CD14-positive monocyte (primary cell): Measurements from ENCODE around the gene GPHN. TPM values are rescaled to one million over a fixed set of nuclear protein-coding genes. Genes with fewer than 3 reads are reported as not detected.

Experiments
- DNase-seq, 3 donors: peaks; one replicate each; pipeline ENCODE4 v3.0.0-alpha.2; 2011 to 2022
- H2AFZ ChIP-seq: 2 replicates; pipeline ENCODE4 v1.6.0; 2012; ENCODE audit warnings: mild to moderate bottlenecking, low read depth, low read length, inconsistent platforms; ENCODE audit not compliant: insufficient read depth, poor library complexity, severe bottlenecking
- H3K27ac ChIP-seq, 2 donors: 1 replicate in 1 of 2; 2 replicates in 1 of 2; pipeline ENCODE4 v1.5.1; 2012 to 2013; ENCODE audit warnings: low read length in 2 of 2, control low read depth in 1 of 2, inconsistent platforms in 1 of 2, low read depth in 1 of 2, mild to moderate bottlenecking in 1 of 2
- H3K27me3 ChIP-seq, 2 donors: one replicate each; pipeline versions ENCODE4 v1.6.0 to v1.6.1; 2011 to 2013; ENCODE audit warnings: low read length in 2 of 2; ENCODE audit not compliant: control insufficient read depth in 2 of 2, insufficient read depth in 2 of 2
- H3K36me3 ChIP-seq, 2 donors: replicated peaks in 1 of 2; 1 replicate in 1 of 2; 2 replicates in 1 of 2; pipeline versions ENCODE4 v1.5.1 to v1.6.1; 2012 to 2013; ENCODE audit warnings: low read length in 2 of 2, control low read depth in 1 of 2, inconsistent platforms in 1 of 2, mild to moderate bottlenecking in 1 of 2; ENCODE audit not compliant: insufficient read depth in 2 of 2, control insufficient read depth in 1 of 2
- H3K4me1 ChIP-seq, 2 donors: 1 replicate in 1 of 2; 2 replicates in 1 of 2; pipeline versions ENCODE4 v1.5.1 to v1.6.1; 2012 to 2013; ENCODE audit warnings: low read length in 2 of 2, control low read depth in 1 of 2, inconsistent platforms in 1 of 2, mild to moderate bottlenecking in 1 of 2, moderate library complexity in 1 of 2; ENCODE audit not compliant: insufficient read depth in 2 of 2, control insufficient read depth in 1 of 2
- H3K4me2 ChIP-seq: replicated peaks from 2 replicates; pipeline ENCODE3; 2012; ENCODE audit warnings: low read length, moderate library complexity, mild to moderate bottlenecking; ENCODE audit not compliant: poor library complexity, severe bottlenecking; ENCODE audit errors: extremely low read depth
- H3K4me3 ChIP-seq, 3 experiments: fragments of 200-600 bp in 1 of 3; sonication (generic) in 1 of 3; replicated peaks in 1 of 3; 1 replicate in 2 of 3; 2 replicates in 1 of 3; pipeline ENCODE4 v1.5.1; 2011 to 2013; ENCODE audit warnings: low read length in 3 of 3, mild to moderate bottlenecking in 3 of 3, control low read depth in 2 of 3, low read depth in 2 of 3, inconsistent platforms in 1 of 3, moderate library complexity in 1 of 3
- H3K79me2 ChIP-seq: 2 replicates; pipeline ENCODE4 v1.6.0; 2012; ENCODE audit warnings: mild to moderate bottlenecking, control low read depth, inconsistent platforms, low read length, moderate library complexity; ENCODE audit not compliant: insufficient read depth
- H3K9ac ChIP-seq: 2 replicates; pipeline ENCODE4 v1.6.0; 2017; ENCODE audit warnings: low read length, mild to moderate bottlenecking; ENCODE audit not compliant: insufficient read depth, poor library complexity, severe bottlenecking
- H3K9me3 ChIP-seq, 2 donors: replicated peaks in 1 of 2; 1 replicate in 1 of 2; 2 replicates in 1 of 2; pipeline versions ENCODE4 v1.5.1 to v1.6.1; 2012 to 2013; ENCODE audit warnings: low read length in 2 of 2, control low read depth in 1 of 2; ENCODE audit not compliant: control insufficient read depth in 1 of 2, insufficient read depth in 1 of 2
- H4K20me1 ChIP-seq: 2 replicates; pipeline ENCODE4 v1.6.0; 2012; ENCODE audit warnings: mild to moderate bottlenecking, low read length, control low read depth, moderate library complexity; ENCODE audit not compliant: insufficient read depth
- H3K27ac Mint-ChIP-seq, 7 donors: one replicate each; pipeline ENCODE4 v1.8.0; 2020; ENCODE audit warnings: mild to moderate bottlenecking in 7 of 7, mixed read lengths in 7 of 7, moderate library complexity in 6 of 7, inconsistent platforms in 2 of 7
- H3K27me3 Mint-ChIP-seq, 3 donors: one replicate each; pipeline ENCODE4 v1.8.0; 2021 to 2022; ENCODE audit warnings: low read depth in 3 of 3, mild to moderate bottlenecking in 3 of 3, mixed read lengths in 3 of 3, moderate library complexity in 3 of 3, inconsistent platforms in 1 of 3
- H3K36me3 Mint-ChIP-seq, 2 donors: one replicate each; pipeline ENCODE4 v1.8.0; 2020; ENCODE audit warnings: mixed read lengths in 2 of 2, inconsistent platforms in 1 of 2, mild to moderate bottlenecking in 1 of 2
- H3K4me1 Mint-ChIP-seq: one replicate; pipeline ENCODE4 v1.8.0; 2020; ENCODE audit warnings: mild to moderate bottlenecking, mixed read lengths
- H3K4me3 Mint-ChIP-seq, 2 donors: one replicate each; pipeline ENCODE4 v1.8.0; 2020; ENCODE audit warnings: mild to moderate bottlenecking in 2 of 2, mixed read lengths in 2 of 2, moderate library complexity in 1 of 2
- H3K9me3 Mint-ChIP-seq, 7 donors: one replicate each; pipeline ENCODE4 v1.8.0; 2020 to 2022; ENCODE audit warnings: mixed read lengths in 7 of 7, mild to moderate bottlenecking in 6 of 7, moderate library complexity in 6 of 7, inconsistent platforms in 2 of 7
- WGBS: methylation state at CpG from one replicate; pipeline ENCODE4 v1.1.5; 2013; ENCODE audit warnings: missing lambda C conversion rate; ENCODE audit not compliant: insufficient coverage; 5-methylcytosine and 5-hydroxymethylcytosine counted together
- intact Hi-C, 2 donors: fragments of 100-400 bp; cut with micrococcal nuclease; formaldehyde crosslinking; loops; one replicate each; pipeline versions ENCODE4 v1.15.0 to v1.15.1; 2023
- polyA plus RNA-seq, 3 donors: library from polyadenylated mRNA; depleted of rRNA in 1 of 3; unstranded in 2 of 3; stranded (reverse) in 1 of 3; fragments of 300-500 nt in 2 of 3; fragments of >200 nt in 1 of 3; fragmentation: Illumina TruSeq in 2 of 3; gene quantifications; 1 replicate in 2 of 3; 2 replicates in 1 of 3; pipeline ENCODE4 v1.2.3, GENCODE V29; 2012 to 2021
- TF ChIP-seq, protein P1 (sequence below): fragments of 200-600 bp; IDR thresholded peaks from one replicate; pipeline ENCODE4 v1.8.0; 2022; ENCODE audit warnings: antibody characterized with exemption, mild to moderate bottlenecking

GPHN gene
- polyA plus RNA-seq, 3 donors = 1.9 to 3.1 (median 3.0) TPM

- Histone ChIP-seq H2AFZ (no peak overlapping the region), H3K79me2 (no peaks in the 10 kb centered on the region), H3K36me3 (no peaks in the 10 kb centered on the region), H3K4me3 (no peak overlapping the region), H4K20me1 (no peaks in the 10 kb centered on the region), H3K9me3 (no peaks in the 10 kb centered on the region), H3K9ac (no peak overlapping the region), H3K27me3 (no peaks in the 10 kb centered on the region), H3K27ac (no peak overlapping the region), H3K4me2 (no peak overlapping the region), H3K4me1 (no peaks in the 10 kb centered on the region)
- Mint-ChIP-seq H3K36me3 (no peaks in the 10 kb centered on the region), H3K27ac (no peak overlapping the region), H3K9me3 (peaks cover 0 to 12% (median 4%) of the 10 kb centered on the region in 7 donors), H3K27me3 (no peaks in the 10 kb centered on the region), H3K4me3 (no peak overlapping the region), H3K4me1 (no peaks in the 10 kb centered on the region)
- no CpG with 5 or more reads among the region's 1 CpG for WGBS
- DNase-seq = no peak
- TF ChIP-seq, protein P1, sequence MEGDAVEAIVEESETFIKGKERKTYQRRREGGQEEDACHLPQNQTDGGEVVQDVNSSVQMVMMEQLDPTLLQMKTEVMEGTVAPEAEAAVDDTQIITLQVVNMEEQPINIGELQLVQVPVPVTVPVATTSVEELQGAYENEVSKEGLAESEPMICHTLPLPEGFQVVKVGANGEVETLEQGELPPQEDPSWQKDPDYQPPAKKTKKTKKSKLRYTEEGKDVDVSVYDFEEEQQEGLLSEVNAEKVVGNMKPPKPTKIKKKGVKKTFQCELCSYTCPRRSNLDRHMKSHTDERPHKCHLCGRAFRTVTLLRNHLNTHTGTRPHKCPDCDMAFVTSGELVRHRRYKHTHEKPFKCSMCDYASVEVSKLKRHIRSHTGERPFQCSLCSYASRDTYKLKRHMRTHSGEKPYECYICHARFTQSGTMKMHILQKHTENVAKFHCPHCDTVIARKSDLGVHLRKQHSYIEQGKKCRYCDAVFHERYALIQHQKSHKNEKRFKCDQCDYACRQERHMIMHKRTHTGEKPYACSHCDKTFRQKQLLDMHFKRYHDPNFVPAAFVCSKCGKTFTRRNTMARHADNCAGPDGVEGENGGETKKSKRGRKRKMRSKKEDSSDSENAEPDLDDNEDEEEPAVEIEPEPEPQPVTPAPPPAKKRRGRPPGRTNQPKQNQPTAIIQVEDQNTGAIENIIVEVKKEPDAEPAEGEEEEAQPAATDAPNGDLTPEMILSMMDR = no peak
- intact Hi-C loops = no loop called here
Observed at GRCh38 chr14:66910311-66910840, 402.4 kb downstream of the GPHN start.

DNA sequence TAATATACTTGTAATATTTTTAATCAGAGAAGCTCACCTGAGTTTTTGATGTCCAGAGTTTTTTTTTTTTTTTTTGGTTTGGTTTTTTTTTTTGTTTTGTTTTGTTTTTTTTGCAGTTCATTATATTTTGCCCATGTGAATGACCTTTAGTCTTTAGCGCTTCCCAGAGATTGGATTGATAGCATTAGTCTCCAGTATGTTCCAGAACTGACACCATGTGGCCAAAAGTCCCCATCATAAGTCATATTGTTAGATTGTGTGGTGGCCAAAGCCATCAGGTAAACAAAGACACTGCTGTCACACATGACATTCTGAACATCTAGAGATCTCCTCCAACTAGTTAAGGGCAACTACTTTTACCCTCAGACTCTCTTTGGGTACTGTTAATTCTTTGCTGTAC lies 408.5 kb downstream of the GPHN start:
- H3K4me2 ChIP-seq = no peak overlapping the region
- WGBS = no CpG with 5 or more reads among the region's 1 CpG
- Mint-ChIP-seq H3K9me3 (peaks cover 1 to 8% (median 5%) of the 10 kb centered on the region in 7 donors), H3K4me3 (no peak overlapping the region), H3K4me1 (no peaks in the 10 kb centered on the region), H3K36me3 (peaks cover 4 to 11% of the 10 kb centered on the region in 2 donors), H3K27me3 (no peaks in the 10 kb centered on the region), H3K27ac (no peak overlapping the region)
- intact Hi-C loops = no loop called here
- no peaks in the 10 kb centered on the region for H3K4me1 ChIP-seq
- no peak for DNase-seq
- no peak overlapping the region for H2AFZ ChIP-seq
- H3K27me3 ChIP-seq = no peaks in the 10 kb centered on the region
- TF ChIP-seq, protein P1 = no peak
- no peak overlapping the region for H3K27ac ChIP-seq
- no peaks in the 10 kb centered on the region for H3K9me3 ChIP-seq
- H3K9ac ChIP-seq = no peak overlapping the region
- no peaks in the 10 kb centered on the region for H3K79me2 ChIP-seq
- no peaks in the 10 kb centered on the region for H3K36me3 ChIP-seq
- no peak overlapping the region for H3K4me3 ChIP-seq
- no peaks in the 10 kb centered on the region for H4K20me1 ChIP-seq
